Gastrocnemius medialis (tissue), 4 donors: ENCODE data around the gene HIRIP3.

ENCODE experiments used
- CTCF ChIP-seq, 5 experiments: fragments of 450-650 bp in 3 of 5; fragments of 200-600 bp in 2 of 5; sonication (generic) in 2 of 5; IDR thresholded peaks in 4 of 5; conservative IDR thresholded peaks in 1 of 5; 1 replicate in 4 of 5; 2 replicates in 1 of 5; pipeline ENCODE4 v1.5.1; 2016 to 2019; ENCODE audit warnings: antibody characterized with exemption in 5 of 5, mild to moderate bottlenecking in 3 of 5, moderate library complexity in 3 of 5
- POLR2A ChIP-seq, 2 donors: fragments of 450-650 bp; IDR thresholded peaks; one replicate each; pipeline ENCODE4 v1.6.1; 2017; ENCODE audit warnings: antibody characterized with exemption in 2 of 2, mild to moderate bottlenecking in 2 of 2, moderate library complexity in 2 of 2

GRCh38 chr16:29986231-29986630, 9.2 kb downstream of the HIRIP3 start:
- TF ChIP-seq CTCF (IDR thresholded peaks at IDR 0.05 in 4 of 5, conservative IDR thresholded peaks at IDR 0.05 in 1 of 5) (no peak), POLR2A (IDR thresholded peaks at IDR 0.05) (no peak)
